Stimulated activated CD8-positive, alpha-beta memory T cell treated with anti-CD3 and anti-CD28 coated beads, Interleukin-4, amount 100 ng/mL, for 1 hour (primary cell): Measurements from ENCODE around the gene SPI1.
"Not testable (repeated sequence)": the region's sequence is repeated elsewhere in the genome, so short reads cannot be mapped to it uniquely, and the experiment has no call there.

ENCODE experiments used
- DNase-seq, 2 donors: peaks; one replicate each; pipeline ENCODE4 v3.0.0-alpha.2; 2020; ENCODE audit warnings: low read depth in 2 of 2, low spot score in 1 of 2

Gene SPI1

GRCh38 chr11:47326198-47326597, 52.1 kb downstream of the SPI1 start:
- no peak for DNase-seq

- DNase-seq = no peak
Observed at GRCh38 chr11:47325271-47326041, 52.9 kb downstream of the SPI1 start.

GRCh38 chr11:47324520-47324919, 53.8 kb downstream of the SPI1 start:
- no peak for DNase-seq

GRCh38 chr11:47318166-47318565, 60.2 kb downstream of the SPI1 start:
- DNase-seq = no peak

GRCh38 chr11:47317064-47317828, 61.1 kb downstream of the SPI1 start:
- DNase-seq = no peak

- DNase-seq = not testable (repeated sequence)
Observed at GRCh38 chr11:47316501-47316900, 61.8 kb downstream of the SPI1 start.

GRCh38 chr11:47314992-47315391, 63.4 kb downstream of the SPI1 start:
- DNase-seq = no peak

GRCh38 chr11:47308050-47308823, 70.1 kb downstream of the SPI1 start:
- no peak for DNase-seq

- DNase-seq = no peak
Observed at GRCh38 chr11:47306484-47306844, 71.9 kb downstream of the SPI1 start.

GRCh38 chr11:47305734-47306483, 72.4 kb downstream of the SPI1 start:
- DNase-seq = no peak
